Brain microvascular endothelial cell (primary cell): Measurements from ENCODE around the gene RPL41.

Experiments used
- DNase-seq: peaks from one replicate; pipeline ENCODE4 v3.0.0-alpha.2; 2020
- H3K27ac ChIP-seq: fragments of 250-450 bp; sonication (Bioruptor Pico); 2 replicates; pipeline ENCODE4 v1.5.1; 2020; ENCODE audit warnings: mild to moderate bottlenecking, moderate library complexity
- H3K27me3 ChIP-seq: fragments of 250-450 bp; sonication (Bioruptor Pico); replicated peaks from 2 replicates; pipeline ENCODE4 v1.5.1; 2020; ENCODE audit warnings: mild to moderate bottlenecking
- H3K36me3 ChIP-seq: fragments of 250-450 bp; sonication (Bioruptor Pico); replicated peaks from 2 replicates; pipeline ENCODE4 v1.5.1; 2020; ENCODE audit warnings: mild to moderate bottlenecking
- H3K4me3 ChIP-seq: 2 replicates; pipeline ENCODE4 v1.5.1; 2011; ENCODE audit warnings: low read depth, mild to moderate bottlenecking, control low read depth, low read length, moderate library complexity
- in situ Hi-C: cut with HindIII; loops from 2 replicates; pipeline ENCODE4 v1.10.0; 2017; ENCODE audit warnings: low sequenced_read_pairs, low pct_ligation_motif_present
- TF ChIP-seq, protein P1 (sequence below): IDR thresholded peaks from 2 replicates; pipeline ENCODE4 v1.5.1; 2011; ENCODE audit warnings: low read depth, mild to moderate bottlenecking, moderate library complexity, low read length, control low read depth, inconsistent platforms; ENCODE audit errors: missing control alignments

Gene RPL41

DNA sequence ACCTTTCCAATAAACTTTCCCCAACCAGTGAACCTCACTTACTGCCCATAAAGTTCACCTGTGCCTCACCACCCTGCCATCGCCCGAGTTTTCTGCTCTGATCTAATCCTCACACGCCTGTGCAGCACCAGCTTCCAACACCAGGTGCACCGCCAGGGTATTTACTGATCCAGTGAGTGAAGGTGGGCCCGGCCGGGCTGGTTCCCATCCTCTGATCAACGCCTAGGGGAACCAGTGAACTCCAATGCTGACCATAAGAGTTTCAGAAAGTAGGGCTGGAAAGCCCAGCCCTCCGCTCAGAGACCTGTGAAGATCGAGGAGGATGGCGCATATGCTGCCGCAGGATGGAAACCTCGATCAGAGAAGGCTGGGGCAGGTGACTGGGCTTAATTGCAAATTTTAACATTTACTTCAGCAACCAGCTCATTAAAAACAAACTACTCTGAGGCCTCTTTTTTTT lies 35.3 kb downstream of the RPL41 start:
- DNase-seq = no peak
- TF ChIP-seq, protein P1, sequence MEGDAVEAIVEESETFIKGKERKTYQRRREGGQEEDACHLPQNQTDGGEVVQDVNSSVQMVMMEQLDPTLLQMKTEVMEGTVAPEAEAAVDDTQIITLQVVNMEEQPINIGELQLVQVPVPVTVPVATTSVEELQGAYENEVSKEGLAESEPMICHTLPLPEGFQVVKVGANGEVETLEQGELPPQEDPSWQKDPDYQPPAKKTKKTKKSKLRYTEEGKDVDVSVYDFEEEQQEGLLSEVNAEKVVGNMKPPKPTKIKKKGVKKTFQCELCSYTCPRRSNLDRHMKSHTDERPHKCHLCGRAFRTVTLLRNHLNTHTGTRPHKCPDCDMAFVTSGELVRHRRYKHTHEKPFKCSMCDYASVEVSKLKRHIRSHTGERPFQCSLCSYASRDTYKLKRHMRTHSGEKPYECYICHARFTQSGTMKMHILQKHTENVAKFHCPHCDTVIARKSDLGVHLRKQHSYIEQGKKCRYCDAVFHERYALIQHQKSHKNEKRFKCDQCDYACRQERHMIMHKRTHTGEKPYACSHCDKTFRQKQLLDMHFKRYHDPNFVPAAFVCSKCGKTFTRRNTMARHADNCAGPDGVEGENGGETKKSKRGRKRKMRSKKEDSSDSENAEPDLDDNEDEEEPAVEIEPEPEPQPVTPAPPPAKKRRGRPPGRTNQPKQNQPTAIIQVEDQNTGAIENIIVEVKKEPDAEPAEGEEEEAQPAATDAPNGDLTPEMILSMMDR = peak; percentile 66
- H3K4me3 ChIP-seq = peak overlapping the region; percentile 74
- no peaks in the 10 kb centered on the region for H3K27me3 ChIP-seq
- in situ Hi-C loops = no loop called here
- no peaks in the 10 kb centered on the region for H3K36me3 ChIP-seq
- H3K27ac ChIP-seq = peak overlapping the region; percentile 50

GRCh38 chr12:56152132-56152755 lies 35.8 kb downstream of the RPL41 start, which contains the start of gene MYL6B:
Gene MYL6B, plus strand, starts transcription at chr12:56152587. Its CDS starts 1,332 bp downstream, at chr12:56153919.
- in situ Hi-C loops = no loop called here
- DNase-seq = peak; percentile 88
- H3K27me3 ChIP-seq = no peaks in the 10 kb centered on the region

DNA sequence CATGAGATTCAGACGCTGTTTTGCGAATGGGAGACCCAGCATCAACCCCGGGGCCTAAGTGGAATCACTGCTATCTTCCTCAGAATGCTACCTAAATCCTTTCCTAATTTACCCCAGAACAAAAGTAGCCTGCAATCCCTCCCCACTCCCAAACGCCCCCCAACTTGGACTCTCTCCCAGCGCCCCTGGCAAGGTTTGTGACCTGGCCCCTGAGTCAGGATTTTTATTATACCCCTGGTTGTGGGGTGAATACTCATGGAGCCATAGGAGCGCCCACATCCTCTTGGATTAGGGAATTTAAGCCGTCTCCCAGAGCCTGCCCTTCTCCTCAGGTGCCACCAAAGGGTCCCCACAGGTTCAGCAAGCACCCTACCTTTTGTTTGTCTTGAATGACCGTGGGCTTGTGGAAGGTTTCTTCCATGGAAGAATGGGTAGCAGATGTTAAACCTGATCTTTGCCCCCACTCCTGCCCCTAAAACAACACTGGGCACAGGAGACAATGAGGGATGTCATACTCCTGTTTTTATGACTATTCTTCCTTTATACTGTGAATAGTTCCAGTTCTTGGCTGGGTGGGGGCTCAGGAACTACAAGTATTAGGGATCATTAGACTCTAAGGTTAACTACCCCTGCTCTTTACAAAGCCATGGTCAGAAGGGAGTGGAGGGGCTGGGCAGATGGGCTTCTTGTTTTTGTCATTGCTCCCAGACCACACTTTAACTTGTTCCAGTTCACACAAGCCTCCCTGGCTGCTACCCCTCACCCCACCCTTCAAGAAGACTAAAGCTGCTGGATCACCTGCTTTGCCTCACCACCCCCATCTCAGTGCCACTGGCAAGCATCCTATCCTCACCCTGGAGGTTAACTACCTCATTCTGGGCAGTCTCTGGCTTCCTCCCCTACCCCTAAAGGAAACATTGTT lies 36.6 kb downstream of the RPL41 start:
- in situ Hi-C loops = no loop called here
- no peaks in the 10 kb centered on the region for H3K36me3 ChIP-seq
- TF ChIP-seq, protein P1 = no peak
- DNase-seq = no peak
- peak overlapping the region; percentile 5 for H3K27ac ChIP-seq
- H3K27me3 ChIP-seq = no peaks in the 10 kb centered on the region
- peak overlapping the region; percentile 74 for H3K4me3 ChIP-seq

More at GRCh38 chr12:56152132-56152755, 35.8 kb downstream of the RPL41 start, which contains the start of gene MYL6B:
- Histone ChIP-seq H3K36me3 (no peaks in the 10 kb centered on the region), H3K27ac (peak within 1 kb of the TSS; percentile 50), H3K4me3 (peak within 1 kb of the TSS; percentile 74)
- TF ChIP-seq, protein P1 = no peak

DNA sequence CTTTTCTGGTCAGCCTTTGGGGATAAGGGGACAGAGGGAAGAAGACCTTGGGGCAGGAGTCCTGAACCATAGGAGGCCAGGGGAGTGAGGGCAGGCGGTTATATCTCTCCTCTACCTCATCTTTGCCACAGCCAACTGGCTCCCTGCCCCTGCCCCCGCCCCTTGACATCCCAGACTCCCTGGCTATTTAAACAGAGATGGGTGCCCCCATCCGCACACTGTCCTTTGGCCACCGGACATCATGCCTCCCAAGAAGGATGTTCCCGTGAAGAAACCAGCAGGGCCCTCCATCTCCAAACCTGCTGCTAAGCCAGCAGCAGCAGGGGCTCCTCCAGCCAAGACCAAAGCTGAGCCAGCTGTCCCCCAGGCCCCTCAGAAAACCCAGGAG lies 37.2 kb downstream of the RPL41 start:
- TF ChIP-seq, protein P1 = no peak

GRCh38 chr12:56154246-56154771 lies 37.9 kb downstream of the RPL41 start:
- in situ Hi-C loops = no loop called here
- Histone ChIP-seq H3K4me3 (no peak overlapping the region), H3K36me3 (peaks cover 5% of the 10 kb centered on the region), H3K27me3 (no peaks in the 10 kb centered on the region), H3K27ac (no peak overlapping the region)
- TF ChIP-seq, protein P1 = no peak
- DNase-seq = no peak

More for the DNA sequence above, 37.2 kb downstream of the RPL41 start:
- in situ Hi-C loops = no loop called here
- Histone ChIP-seq H3K27ac (no peak overlapping the region), H3K4me3 (no peak overlapping the region), H3K27me3 (no peaks in the 10 kb centered on the region), H3K36me3 (no peaks in the 10 kb centered on the region)
- no peak for DNase-seq
